Caco-2 (cell line): Measurements from ENCODE around the gene SIK1. TPM values are rescaled to one million over a fixed set of nuclear protein-coding genes. Genes with fewer than 3 reads are reported as not detected.

ENCODE experiments used
- BruUV-seq: library from RNA; stranded (reverse); fragments of 400-500 nt; replicated peaks from 2 replicates; lab custom pipeline; 2021; lab: Mats Ljungman, UMichigan
- CTCF ChIA-PET: fragments of 300-600 bp; sonication (Branson Sonifier 250); formaldehyde crosslinking; loops from one replicate; lab custom pipeline; 2022; ENCODE audit warnings: antibody characterized with exemption; lab: Charles Lee
- POLR2A ChIA-PET: fragments of 300-600 bp; sonication (Branson Sonifier 250); formaldehyde crosslinking; loops from one replicate; lab custom pipeline; 2022; ENCODE audit warnings: antibody characterized with exemption; lab: Charles Lee
- DNase-seq, 2 experiments: peaks; one replicate each; pipeline versions ENCODE4 v3.0.0 to v3.0.0-alpha.2; 2020 to 2022
- H3K27me3 ChIP-seq: replicated peaks from 2 replicates; pipeline ENCODE4 v1.6.0; 2011; ENCODE audit warnings: low read length; ENCODE audit not compliant: control insufficient read depth, insufficient read depth
- H3K36me3 ChIP-seq: 2 replicates; pipeline ENCODE4 v1.5.1; 2011; ENCODE audit warnings: low read length; ENCODE audit not compliant: control insufficient read depth, insufficient read depth
- H3K4me1 ChIP-seq: fragments of 250-450 bp; sonication (Bioruptor Pico); 2 replicates; pipeline ENCODE4 v1.5.1; 2020; ENCODE audit warnings: mild to moderate bottlenecking
- H3K4me3 ChIP-seq: 2 replicates; pipeline ENCODE4 v1.5.1; 2011; ENCODE audit warnings: low read depth, mild to moderate bottlenecking, control low read depth, low read length
- H3K9me3 ChIP-seq: fragments of 250-450 bp; sonication (Bioruptor Pico); 2 replicates; pipeline ENCODE4 v1.5.1; 2020; ENCODE audit warnings: mild to moderate bottlenecking, moderate library complexity
- H3K27ac Mint-ChIP-seq: one replicate; pipeline ENCODE4 v1.8.0; 2022; ENCODE audit warnings: mixed read lengths; ENCODE audit not compliant: unreplicated experiment
- H3K27me3 Mint-ChIP-seq: one replicate; pipeline ENCODE4 v1.8.0; 2022; ENCODE audit warnings: mixed read lengths; ENCODE audit not compliant: insufficient read depth, unreplicated experiment
- H3K36me3 Mint-ChIP-seq: one replicate; pipeline ENCODE4 v1.8.0; 2022; ENCODE audit warnings: mild to moderate bottlenecking, mixed read lengths; ENCODE audit not compliant: insufficient read depth, unreplicated experiment
- H3K4me1 Mint-ChIP-seq: one replicate; pipeline ENCODE4 v1.8.0; 2022; ENCODE audit warnings: low read depth, mixed read lengths; ENCODE audit not compliant: unreplicated experiment
- H3K4me3 Mint-ChIP-seq: one replicate; pipeline ENCODE4 v1.8.0; 2022; ENCODE audit warnings: mild to moderate bottlenecking, moderate library complexity, mixed read lengths; ENCODE audit not compliant: unreplicated experiment
- H3K9me3 Mint-ChIP-seq: one replicate; pipeline ENCODE4 v1.8.0; 2022; ENCODE audit warnings: mixed read lengths; ENCODE audit not compliant: unreplicated experiment
- intact Hi-C: fragments of 100-400 bp; cut with micrococcal nuclease; formaldehyde crosslinking; loops from one replicate; pipeline ENCODE4 v1.10.0; 2022; ENCODE audit not compliant: unreplicated experiment
- total RNA-seq: library from RNA; stranded (reverse); gene quantifications from 2 replicates; pipeline ENCODE4 v1.2.3, GENCODE V29; 2022
- TF ChIP-seq, protein P1 (sequence below), 2 experiments: fragments of 200-600 bp in 1 of 2; IDR thresholded peaks; 1 replicate in 1 of 2; 2 replicates in 1 of 2; pipeline versions ENCODE4 v1.5.1 to v1.8.0; 2011 to 2022; ENCODE audit warnings: antibody characterized with exemption in 1 of 2, control low read depth in 1 of 2, inconsistent platforms in 1 of 2, low read depth in 1 of 2, low read length in 1 of 2, mild to moderate bottlenecking in 1 of 2, moderate library complexity in 1 of 2; ENCODE audit not compliant: insufficient read depth in 1 of 2, severe bottlenecking in 1 of 2, unreplicated experiment in 1 of 2

Gene SIK1
- total RNA-seq, 1 experiment from 2014 or later = 69.4 TPM

DNA sequence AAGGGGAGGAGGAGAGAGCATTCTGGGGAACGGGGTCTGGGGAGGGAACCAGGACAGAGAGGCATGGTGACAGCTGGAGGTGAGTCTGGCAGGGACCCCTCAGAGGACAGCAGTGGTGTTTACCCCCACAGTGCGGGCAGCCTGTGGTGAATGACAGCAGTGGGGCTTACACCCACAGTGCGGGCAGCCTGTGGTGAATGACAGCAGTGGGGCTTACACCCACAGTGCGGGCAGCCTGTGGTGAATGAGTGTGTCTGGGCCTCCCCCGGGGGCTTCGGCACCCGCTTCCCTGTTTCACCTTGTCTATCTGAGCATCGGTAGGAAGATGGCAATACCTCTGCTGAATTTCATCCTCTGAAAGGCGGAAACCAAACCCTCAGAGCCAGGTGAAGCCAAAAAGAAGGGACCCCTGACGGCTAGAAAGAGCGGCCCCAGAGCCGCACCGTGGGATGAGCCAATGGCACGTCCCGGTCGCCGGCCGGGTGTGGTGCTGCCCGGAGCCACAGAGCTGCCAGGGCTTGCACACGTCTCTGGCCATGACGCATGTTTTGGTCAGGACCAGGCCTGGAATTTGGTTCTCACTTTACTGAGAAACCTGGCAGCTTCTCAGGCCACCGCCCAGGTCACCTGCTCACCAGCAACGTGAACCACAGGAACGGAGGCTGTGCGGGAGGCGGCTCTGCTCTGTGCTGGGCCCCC lies 54.1 kb downstream of the SIK1 start:
- Mint-ChIP-seq H3K27me3 (no peaks in the 10 kb centered on the region), H3K4me3 (no peak overlapping the region), H3K36me3 (no peaks in the 10 kb centered on the region), H3K4me1 (no peaks in the 10 kb centered on the region), H3K9me3 (no peaks in the 10 kb centered on the region), H3K27ac (no peak overlapping the region)
- Histone ChIP-seq H3K4me3 (no peak overlapping the region), H3K9me3 (no peaks in the 10 kb centered on the region), H3K27me3 (no peaks in the 10 kb centered on the region), H3K36me3 (no peaks in the 10 kb centered on the region), H3K4me1 (no peaks in the 10 kb centered on the region)
- TF ChIP-seq, protein P1, sequence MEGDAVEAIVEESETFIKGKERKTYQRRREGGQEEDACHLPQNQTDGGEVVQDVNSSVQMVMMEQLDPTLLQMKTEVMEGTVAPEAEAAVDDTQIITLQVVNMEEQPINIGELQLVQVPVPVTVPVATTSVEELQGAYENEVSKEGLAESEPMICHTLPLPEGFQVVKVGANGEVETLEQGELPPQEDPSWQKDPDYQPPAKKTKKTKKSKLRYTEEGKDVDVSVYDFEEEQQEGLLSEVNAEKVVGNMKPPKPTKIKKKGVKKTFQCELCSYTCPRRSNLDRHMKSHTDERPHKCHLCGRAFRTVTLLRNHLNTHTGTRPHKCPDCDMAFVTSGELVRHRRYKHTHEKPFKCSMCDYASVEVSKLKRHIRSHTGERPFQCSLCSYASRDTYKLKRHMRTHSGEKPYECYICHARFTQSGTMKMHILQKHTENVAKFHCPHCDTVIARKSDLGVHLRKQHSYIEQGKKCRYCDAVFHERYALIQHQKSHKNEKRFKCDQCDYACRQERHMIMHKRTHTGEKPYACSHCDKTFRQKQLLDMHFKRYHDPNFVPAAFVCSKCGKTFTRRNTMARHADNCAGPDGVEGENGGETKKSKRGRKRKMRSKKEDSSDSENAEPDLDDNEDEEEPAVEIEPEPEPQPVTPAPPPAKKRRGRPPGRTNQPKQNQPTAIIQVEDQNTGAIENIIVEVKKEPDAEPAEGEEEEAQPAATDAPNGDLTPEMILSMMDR (IDR thresholded peaks at IDR 0.05; ENCODE audit: insufficient read depth in 1 of 2, low read depth in 1 of 2, low read length in 1 of 2, severe bottlenecking in 1 of 2, unreplicated experiment in 1 of 2) = no peak
- ChIA-PET POLR2A (no interaction called here), CTCF (no interaction called here)
- no TSS peak for BruUV-seq
- intact Hi-C loops = no loop called here
- no peak for DNase-seq

DNA sequence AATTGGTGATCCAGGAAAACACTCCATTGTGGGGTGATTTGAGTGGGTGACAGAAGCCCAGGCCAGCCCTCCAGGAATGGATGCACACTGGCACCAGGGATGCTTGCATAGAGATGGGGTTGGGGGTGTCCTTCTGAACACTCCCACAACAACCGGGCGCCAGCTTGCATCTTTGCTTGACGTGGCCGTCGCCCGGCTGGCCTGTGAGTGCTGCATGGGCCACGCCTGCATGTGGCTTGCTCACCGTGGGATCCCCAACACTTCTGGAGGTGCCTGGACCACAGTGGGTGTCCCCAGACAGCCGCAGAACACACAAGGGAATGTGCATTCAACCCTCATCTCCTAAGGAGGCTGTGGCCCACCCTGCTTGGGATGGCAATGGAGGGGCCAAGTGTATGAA lies 55.1 kb downstream of the SIK1 start:
- Mint-ChIP-seq H3K27me3 (no peaks in the 10 kb centered on the region), H3K36me3 (no peaks in the 10 kb centered on the region), H3K4me3 (no peak overlapping the region), H3K9me3 (no peaks in the 10 kb centered on the region), H3K27ac (no peak overlapping the region), H3K4me1 (no peaks in the 10 kb centered on the region)
- BruUV-seq = no TSS peak
- ChIA-PET POLR2A (no interaction called here), CTCF (no interaction called here)
- no peak overlapping the region for H3K4me3 ChIP-seq
- no peaks in the 10 kb centered on the region for H3K27me3 ChIP-seq
- intact Hi-C loops = no loop called here
- H3K4me1 ChIP-seq = no peaks in the 10 kb centered on the region
- H3K36me3 ChIP-seq = no peaks in the 10 kb centered on the region
- TF ChIP-seq, protein P1 (IDR thresholded peaks at IDR 0.05; ENCODE audit: insufficient read depth in 1 of 2, low read depth in 1 of 2, low read length in 1 of 2, severe bottlenecking in 1 of 2, unreplicated experiment in 1 of 2) = no peak
- DNase-seq = no peak
- H3K9me3 ChIP-seq = no peaks in the 10 kb centered on the region

DNA sequence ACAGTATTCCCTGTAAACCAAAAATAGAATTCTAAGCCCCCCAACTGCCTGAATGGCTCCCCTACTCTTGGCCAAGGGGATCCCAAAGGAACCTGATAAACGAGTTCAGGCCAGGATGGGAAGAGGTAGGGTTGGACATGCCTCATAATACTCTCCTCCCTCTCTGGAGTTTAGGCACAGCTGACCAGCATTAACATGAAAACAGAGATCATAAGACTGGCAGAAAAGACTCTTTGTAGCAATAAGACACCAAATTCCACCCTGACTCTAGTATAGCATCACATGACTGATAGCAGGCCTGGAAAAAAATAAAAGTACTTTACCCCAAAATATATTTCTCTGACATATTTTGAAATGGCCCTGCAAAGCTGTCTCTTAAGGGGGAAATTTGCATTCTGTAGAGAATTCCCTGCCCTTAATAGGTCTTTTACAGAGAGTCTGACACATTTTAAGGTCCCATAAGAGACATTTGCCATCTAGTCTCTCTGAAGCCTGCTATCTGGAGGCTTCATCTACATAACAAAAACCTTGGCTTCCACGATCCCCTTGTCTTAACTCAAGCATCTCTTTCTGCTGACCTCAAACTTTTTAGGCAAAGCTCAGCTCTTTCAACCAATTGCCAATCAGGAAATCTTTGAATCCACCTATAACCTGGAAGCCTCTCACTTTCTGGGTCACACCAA lies 55.9 kb downstream of the SIK1 start:
- TF ChIP-seq, protein P1 (IDR thresholded peaks at IDR 0.05; ENCODE audit: insufficient read depth in 1 of 2, low read depth in 1 of 2, low read length in 1 of 2, severe bottlenecking in 1 of 2, unreplicated experiment in 1 of 2) = no peak
- Histone ChIP-seq H3K9me3 (no peaks in the 10 kb centered on the region), H3K27me3 (no peaks in the 10 kb centered on the region), H3K4me1 (no peaks in the 10 kb centered on the region), H3K4me3 (no peak overlapping the region), H3K36me3 (no peaks in the 10 kb centered on the region)
- CTCF ChIA-PET = no interaction called here
- Mint-ChIP-seq H3K36me3 (no peaks in the 10 kb centered on the region), H3K9me3 (no peaks in the 10 kb centered on the region), H3K4me3 (no peak overlapping the region), H3K27ac (no peak overlapping the region), H3K4me1 (no peaks in the 10 kb centered on the region), H3K27me3 (no peaks in the 10 kb centered on the region)
- intact Hi-C loops = no loop called here
- POLR2A ChIA-PET = no interaction called here
- no peak for DNase-seq
- BruUV-seq = no TSS peak
